NCI-H2107 treated with DMSO at 0.1 percent for 48 hours (cell line): ENCODE results near the gene FMNL2.

ENCODE experiments used
- DNase-seq: peaks from one replicate; lab custom pipeline; 2025; ENCODE audit not compliant: unreplicated experiment; lab: John Stamatoyannopoulos, UW

Gene FMNL2

DNA sequence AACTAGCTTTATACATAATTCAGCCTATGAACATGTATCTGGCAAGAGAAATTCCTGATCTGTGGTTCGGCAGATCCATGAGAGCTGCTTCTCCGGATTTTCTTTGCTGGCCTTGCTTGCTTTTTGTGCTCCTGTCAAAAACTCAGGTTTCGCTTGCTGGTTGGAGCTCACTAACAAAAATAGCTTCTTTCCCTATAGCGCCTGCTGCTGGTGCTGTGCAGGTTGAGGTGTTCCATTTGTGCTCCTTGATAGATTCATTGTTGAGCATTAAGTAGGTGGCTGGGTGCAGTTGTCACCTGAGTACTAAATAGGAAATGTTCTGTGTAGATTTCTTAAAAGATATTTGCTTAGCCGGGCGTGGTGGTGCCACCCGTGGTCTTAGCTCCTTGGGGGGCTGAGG, 234.2 kb downstream of the FMNL2 start:
- no peak for DNase-seq

- no peak for DNase-seq
These were observed 236.2 kb downstream of the FMNL2 start for GRCh38 chr2:152571048-152571766.

DNA sequence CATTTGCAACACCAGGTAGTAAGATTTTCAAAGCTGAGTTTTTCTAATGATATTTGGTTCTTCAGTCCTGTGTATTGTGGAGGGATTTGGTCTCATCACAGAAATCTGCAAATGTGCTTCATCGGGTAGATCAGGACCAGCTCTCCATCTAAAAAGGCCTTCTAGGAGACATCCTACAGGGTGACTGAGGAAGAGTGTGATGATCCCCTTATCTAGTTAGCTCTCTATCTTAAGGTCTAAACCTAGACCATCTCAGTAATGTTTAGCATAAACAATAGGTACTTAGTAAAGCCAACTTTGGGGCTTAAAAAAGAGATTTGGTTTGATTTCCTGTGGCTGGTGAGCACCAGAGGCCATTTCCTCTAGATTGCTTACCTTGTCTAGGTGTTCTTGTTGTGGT, 237.1 kb downstream of the FMNL2 start:
- DNase-seq: no peak

DNA sequence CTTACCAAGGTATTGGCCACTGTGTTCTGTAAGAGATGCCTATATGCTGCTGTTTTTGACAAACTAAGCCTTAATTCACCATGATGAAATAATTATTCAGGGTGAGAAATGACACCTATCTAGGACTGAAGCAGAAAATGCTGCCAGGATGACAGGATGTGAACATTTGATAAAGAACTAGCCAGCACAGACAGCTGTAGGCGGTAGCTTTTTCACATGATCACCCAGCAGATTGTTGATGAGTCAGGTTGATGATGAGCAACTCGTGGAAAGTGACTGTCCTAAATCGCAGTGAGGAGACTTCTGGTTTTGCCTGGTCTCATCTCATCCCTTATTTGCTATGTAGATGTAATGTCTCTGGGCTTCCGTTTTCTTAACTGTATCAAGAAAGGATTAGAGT, 238.2 kb downstream of the FMNL2 start:
- no peak for DNase-seq

- no peak for DNase-seq
These were observed 242.6 kb downstream of the FMNL2 start for GRCh38 chr2:152577579-152577978.

GRCh38 chr2:152578573-152578972, 243.6 kb downstream of the FMNL2 start:
- no peak for DNase-seq

GRCh38 chr2:152580714-152581113, 245.7 kb downstream of the FMNL2 start:
- DNase-seq: no peak

- peak; percentile 63 for DNase-seq
These were observed 246.4 kb downstream of the FMNL2 start for GRCh38 chr2:152581360-152581759.

GRCh38 chr2:152582081-152582480, 247.1 kb downstream of the FMNL2 start:
- no peak for DNase-seq

- DNase-seq: no peak
These were observed 248.7 kb downstream of the FMNL2 start for GRCh38 chr2:152583512-152584229.

GRCh38 chr2:152584301-152584700, 249.3 kb downstream of the FMNL2 start:
- no peak for DNase-seq

- no peak for DNase-seq
These were observed 251.0 kb downstream of the FMNL2 start for GRCh38 chr2:152585830-152586484.

GRCh38 chr2:152587187-152587947, 252.4 kb downstream of the FMNL2 start:
- no peak for DNase-seq

DNA sequence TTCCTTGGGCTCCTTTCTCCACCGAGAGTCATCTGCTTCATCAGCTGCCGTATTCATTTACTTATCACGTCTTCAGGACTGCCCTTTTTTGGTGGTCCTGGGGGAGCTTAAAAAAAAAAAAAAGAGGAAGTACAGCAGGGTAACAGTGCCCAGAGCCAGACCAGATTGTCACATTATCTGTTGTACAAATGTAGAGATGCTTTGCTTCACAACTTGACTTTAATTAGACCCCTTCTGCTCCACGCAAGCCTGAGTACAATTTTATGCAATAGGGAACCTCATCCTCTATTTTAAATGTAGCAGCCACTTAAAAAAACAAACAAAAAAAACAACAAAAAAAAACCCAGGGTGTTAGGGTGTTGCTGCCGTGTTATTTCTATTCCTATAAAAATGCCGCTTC, 254.0 kb downstream of the FMNL2 start:
- DNase-seq: no peak

DNA sequence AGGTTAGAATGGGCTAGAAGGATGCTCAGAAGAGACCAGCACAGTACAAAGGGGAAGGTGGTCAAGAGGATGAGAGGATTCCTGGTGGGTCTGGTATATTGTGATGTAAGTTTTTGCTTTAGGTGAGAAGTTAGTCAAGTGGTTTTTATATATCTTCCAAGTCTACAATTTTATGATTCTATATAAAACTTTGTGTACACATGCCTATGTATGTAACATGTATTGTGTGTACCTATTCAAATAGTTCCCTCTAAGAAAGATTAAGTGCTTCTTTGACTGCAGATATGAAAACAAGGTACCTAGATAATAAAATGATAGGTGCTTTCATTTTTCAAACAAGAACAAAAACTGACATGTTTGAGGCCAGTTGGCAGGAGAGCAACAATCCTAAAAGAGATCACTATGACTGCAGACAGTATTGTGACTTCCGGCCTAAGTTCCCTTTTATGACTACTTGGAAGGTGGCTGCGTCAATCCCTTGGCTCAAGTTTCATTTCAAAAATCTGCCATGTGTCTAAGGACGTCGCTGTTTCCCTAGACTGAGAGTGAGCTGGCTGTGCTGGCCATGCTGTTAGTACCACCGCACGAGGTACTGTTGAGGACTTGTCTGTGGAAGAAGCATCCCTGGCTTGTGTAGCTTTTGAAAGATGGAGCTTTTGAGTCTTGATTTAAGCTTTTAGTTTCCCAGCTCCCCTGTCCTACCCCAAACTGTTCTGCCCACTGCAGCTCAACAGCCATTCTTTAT, 259.2 kb downstream of the FMNL2 start:
- DNase-seq: no peak

- DNase-seq: no peak
These were observed 259.8 kb downstream of the FMNL2 start for GRCh38 chr2:152594792-152595191.

DNA sequence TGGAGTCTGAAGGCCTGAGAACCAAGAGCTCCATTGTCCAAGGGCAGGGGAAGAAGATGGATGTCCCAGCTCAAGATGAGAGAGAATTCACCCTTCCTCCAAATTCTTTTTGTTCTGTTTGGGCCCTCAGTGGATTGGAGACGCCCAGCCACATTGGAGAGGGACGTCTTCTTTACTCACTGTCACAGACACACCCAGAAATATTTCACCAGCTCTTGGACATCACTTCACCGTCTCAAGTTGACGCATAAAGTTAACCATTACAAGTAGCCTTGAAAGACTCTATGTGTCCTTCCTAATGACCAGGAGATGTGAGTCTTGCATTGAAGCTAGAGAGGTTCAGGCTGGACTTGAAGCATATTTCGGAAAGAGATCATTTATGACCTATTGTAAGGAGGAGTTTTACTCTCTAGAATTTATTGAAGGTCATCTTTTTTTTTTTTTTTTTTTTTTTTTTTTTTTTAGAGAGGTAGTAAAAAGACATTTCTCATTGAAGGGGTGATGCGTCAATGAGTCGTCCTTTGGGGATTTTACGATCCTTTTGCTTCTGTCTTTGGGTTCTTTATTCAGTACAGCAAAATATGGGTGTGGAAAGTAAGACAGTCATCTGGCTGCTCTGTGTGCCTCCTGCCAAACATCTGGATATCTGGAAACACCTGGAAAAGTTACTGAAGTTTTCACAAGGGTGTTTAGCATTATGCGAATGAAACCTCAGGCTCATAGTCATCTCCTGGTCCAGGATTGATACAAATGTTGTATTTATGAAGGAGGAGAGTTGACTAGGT, 264.2 kb downstream of the FMNL2 start:
- DNase-seq: no peak

DNA sequence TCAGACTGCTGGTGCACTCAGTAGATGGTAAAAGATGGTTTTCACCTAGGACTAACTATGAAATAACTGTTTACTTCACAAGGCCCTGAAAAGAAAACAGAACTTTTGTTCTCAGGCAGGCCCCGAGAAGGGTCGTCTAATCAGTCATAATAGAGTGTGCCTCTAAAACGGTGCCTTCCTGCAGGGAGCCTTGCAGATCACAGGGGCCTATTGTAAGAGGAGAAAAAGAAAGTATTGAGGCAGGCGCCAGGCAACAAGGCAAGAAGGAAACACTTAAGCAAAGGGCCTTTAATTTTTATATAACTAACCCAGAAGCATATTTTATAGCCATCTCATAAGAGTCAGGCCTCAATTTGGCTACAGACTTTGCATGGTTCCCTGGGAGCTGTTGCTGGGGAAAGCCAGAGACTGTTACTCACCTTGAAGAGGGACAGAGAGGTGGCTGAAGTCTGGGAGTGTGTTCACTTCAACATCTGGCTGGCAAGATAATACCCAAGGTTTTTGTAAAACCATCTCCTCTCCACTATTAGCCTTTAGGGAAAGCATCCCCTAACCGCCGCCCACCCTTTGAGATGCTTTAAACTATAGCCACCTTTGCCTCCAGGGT, 265.2 kb downstream of the FMNL2 start:
- DNase-seq: no peak

- no peak for DNase-seq
These were observed 265.7 kb downstream of the FMNL2 start for GRCh38 chr2:152600697-152601096.

GRCh38 chr2:152602750-152603149, 267.8 kb downstream of the FMNL2 start:
- no peak for DNase-seq
